HG02981 (cell line): ENCODE data around the gene OR1S1.
"Not testable (repeated sequence)": the region's sequence is repeated elsewhere in the genome, so short reads cannot be mapped to it uniquely, and the experiment has no call there.

ENCODE experiments used
- ATAC-seq: cut with Tn5 transposase; IDR thresholded peaks from one replicate; pipeline ENCODE4 v1.9.1; 2021; ENCODE audit warnings: mild to moderate bottlenecking, moderate library complexity; ENCODE audit not compliant: unreplicated experiment

OR1S1 gene

GRCh38 chr11:58212420-58212819 lies at the start of gene OR1S1:
TSS of gene OR1S1 (plus strand) at chr11:58212720.
- ATAC-seq: not testable (repeated sequence)

DNA sequence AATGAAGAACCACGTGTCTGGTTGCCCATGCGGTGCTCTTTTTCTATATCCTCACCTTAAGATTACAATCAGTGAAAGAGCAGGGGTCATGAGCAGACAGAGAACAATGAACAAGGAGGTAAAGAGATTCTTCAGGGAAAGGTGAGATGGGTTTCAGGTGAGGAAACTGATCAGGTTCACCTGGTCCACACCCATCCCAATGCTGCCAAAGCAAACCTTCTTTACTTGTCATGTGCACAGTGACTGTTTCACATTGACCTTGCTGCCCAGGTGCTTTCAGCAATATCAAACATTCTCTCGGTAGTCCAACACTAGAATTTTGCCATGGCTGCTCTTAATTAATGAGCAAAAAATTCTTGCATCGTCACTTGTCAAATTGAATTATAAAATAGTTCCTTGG lies 48.1 kb upstream of the OR1S1 start:
- no peak for ATAC-seq

DNA sequence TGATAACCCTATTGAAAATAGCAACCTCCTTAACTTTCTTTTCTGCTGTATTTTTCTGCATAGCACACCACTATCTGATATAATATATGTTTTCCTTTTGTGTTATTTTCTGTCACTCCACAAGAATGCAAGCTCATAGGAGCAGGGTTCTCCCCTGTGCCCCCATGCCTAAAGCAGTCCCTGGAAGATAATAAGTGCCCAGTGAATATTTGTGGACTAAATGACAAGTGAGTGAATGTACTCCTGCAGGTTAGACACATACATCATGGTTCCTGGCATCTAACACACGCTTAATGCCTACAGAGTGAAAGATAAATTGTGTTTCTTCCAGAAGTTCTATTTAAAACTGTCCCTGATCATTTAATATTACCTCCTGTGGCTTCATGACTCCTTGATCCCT lies 47.5 kb upstream of the OR1S1 start:
- no peak for ATAC-seq

DNA sequence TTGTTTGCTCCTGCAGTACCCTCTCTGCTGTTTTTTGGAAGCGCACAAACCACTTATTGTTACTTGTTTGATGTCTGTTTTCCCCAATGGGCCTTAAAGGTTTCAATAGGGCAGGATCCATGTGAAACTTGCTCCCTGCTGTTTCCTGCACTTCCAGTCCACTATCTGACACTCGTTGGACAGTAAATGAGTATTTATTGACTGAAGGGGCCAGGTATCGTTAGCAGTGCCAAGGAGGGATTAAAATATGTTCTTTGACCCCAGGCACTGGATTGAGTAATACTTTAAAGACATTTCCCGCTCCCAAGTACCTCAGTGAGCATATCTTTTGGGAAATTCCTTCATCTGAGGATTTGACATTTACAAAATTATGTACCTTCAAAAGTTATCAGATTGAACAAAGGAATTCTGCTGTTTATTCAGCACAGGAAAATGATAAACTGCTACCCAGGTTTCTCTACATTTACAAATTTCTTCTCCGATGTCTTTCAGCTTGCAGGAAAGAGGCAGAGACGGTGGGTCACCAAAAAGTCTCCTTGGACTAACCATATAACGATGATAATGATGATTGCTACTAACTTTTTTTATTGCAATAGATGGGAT lies 46.9 kb upstream of the OR1S1 start:
- no peak for ATAC-seq

DNA sequence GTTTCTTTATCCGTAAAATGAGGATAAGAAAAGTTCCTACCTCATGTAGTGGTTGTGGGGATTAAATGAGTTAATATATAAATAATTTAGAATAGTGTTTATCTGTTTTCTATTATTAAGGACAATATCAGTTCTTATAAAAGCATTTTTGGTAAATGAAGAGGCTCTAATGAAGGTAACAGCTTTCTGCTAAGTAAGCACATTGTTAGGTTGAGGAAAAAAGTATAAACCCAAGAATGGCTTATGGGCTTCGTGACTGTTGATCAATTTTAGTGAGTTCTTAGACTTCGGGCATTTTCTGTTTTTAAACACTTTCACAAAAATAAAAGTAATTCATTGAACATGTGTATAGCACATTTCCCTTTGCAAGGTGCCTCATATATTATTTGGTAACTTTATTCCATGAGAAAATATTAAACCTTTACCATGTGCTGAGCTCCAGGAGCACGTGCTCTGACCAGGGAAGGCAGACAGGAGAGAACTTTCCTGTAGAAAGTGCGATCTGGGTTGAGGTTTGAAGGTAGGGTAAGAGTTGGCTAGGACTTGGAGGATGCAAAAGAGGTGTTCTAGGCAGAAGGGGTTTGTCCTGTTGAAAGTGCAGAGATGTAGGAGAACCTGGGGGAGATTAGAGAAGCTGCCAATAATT lies 35.0 kb upstream of the OR1S1 start:
- ATAC-seq: no peak

GRCh38 chr11:58178444-58178843 lies 34.1 kb upstream of the OR1S1 start:
- no peak for ATAC-seq

GRCh38 chr11:58179648-58180047 lies 32.9 kb upstream of the OR1S1 start:
- ATAC-seq: no peak

- ATAC-seq: no peak
Measured at GRCh38 chr11:58186938-58187337, 25.6 kb upstream of the OR1S1 start.

DNA sequence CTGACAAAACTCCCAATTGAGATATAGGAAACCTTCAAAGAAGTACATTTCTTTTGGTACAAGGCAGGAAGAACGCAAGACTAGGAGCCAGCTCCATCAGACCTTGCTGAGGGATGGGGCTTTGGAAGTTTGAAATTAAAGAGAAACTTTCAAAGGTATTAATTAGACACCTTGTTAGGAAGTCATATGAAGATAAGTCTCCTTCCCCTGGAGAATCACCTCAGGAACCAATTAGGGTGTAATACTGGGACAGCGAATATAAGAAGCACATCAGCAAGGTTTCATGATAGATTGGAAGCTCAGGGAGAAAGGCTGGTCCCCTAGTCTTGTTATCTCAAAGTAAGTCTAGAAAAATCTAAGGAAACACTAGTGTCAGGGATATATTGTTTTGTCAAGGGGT lies 23.8 kb upstream of the OR1S1 start, which contains the start of gene OR9Q2:
OR9Q2 (plus strand) TSS at position 301 of the 400 bp plus-strand sequence. CDS start 1,421 bp downstream, outside the sequence.
- no peak for ATAC-seq

DNA sequence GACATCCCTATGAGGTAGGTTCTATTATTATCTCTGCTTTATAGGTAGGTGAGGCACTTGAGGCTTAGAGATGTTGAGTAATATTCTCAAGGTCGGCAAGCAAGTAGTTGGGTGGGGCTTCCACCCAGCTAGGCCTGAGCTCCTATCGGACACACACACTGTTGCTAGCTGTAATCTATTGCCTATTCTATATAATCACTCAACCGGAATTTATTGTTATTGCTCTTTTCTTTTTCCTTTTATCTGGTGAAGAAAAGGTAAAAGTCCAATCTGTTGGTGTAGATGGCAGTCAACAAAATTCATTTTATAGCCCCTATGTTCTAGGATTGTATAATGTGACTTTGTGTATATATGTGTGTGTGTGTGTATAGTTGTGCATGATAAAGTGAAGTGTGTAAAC lies 20.3 kb upstream of the OR1S1 start:
- ATAC-seq: no peak

DNA sequence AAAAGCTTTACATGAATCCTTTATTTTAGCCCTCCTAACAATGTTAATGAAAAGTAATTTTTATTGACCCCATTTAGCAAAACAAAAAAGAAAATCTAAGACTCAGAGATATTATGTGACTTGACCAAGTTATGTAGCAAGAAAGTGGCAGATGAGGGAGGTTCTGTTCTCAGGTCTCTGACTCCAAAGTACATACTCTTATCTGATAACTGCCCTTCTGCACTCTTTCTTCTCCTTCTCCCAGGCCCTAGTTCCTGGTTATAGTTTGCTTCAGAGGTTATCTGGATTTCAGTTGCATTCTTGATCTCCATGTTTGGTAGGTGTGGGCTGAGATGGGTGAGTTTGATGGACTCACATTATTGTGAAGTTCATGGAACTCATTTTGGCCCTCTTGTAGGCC lies 19.1 kb upstream of the OR1S1 start:
- ATAC-seq: no peak

DNA sequence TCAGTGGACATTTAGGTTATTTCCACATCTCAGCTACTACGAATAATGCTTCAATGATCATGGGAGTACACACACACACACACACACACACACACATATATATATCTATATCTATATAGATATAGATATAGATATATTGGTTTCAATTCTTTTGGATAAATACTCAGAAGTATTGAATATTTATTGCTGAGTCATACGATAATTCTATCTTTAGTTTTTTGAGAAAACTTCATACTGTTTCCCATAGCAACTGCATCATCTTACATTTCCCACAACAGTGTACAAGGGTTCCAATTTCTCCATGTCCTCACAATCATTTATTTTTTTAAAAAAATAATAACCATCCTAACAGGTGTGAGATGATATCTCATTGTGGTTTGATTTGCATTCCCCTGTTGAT lies 16.6 kb upstream of the OR1S1 start:
- no peak for ATAC-seq

DNA sequence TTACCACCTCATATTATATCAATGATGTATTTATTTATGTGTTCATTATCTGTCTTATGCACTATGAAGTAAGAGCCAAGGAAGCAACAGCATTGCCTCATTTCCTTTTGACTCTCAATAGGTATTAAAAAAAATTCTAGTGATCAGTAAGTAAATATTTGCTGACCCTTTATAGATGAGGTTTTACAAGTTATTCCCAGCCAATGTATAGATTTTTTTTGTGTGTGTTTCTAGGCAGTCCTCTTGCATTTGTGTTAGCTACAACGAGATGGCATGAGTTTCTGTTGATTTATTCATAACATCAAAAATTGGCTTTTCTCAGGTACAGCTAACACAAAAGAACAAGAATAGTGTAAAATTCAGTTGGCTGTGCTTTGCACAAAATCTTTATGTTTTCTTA lies 13.2 kb upstream of the OR1S1 start:
- no peak for ATAC-seq

GRCh38 chr11:58204042-58204441 lies 8.5 kb upstream of the OR1S1 start, which contains the start of gene OR1S2:
TSS of gene OR1S2 (minus strand) at chr11:58204142. CDS start at chr11:58204142, 0 bp downstream.
- no peak for ATAC-seq

DNA sequence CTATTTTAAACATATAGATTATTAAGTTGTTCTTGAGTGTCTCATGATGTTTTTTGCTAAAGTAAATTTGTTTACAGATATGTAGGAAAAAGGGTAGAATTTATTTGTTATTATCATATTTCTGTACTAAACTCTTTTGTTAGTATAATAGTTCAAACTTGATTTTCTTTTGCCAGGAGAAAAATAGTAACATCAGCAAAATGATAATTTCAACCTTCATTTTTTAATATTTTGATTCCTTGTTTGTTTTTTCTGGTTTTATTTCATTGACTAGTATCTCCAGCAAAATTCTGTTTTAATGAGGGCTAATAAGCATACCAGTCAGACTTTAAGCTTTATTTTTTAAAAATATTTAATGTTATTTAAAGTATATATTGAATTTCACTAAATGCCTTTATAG lies 4.0 kb downstream of the OR1S1 start:
- no peak for ATAC-seq

- no peak for ATAC-seq
Measured at GRCh38 chr11:58222721-58223120, 10.2 kb downstream of the OR1S1 start.

DNA sequence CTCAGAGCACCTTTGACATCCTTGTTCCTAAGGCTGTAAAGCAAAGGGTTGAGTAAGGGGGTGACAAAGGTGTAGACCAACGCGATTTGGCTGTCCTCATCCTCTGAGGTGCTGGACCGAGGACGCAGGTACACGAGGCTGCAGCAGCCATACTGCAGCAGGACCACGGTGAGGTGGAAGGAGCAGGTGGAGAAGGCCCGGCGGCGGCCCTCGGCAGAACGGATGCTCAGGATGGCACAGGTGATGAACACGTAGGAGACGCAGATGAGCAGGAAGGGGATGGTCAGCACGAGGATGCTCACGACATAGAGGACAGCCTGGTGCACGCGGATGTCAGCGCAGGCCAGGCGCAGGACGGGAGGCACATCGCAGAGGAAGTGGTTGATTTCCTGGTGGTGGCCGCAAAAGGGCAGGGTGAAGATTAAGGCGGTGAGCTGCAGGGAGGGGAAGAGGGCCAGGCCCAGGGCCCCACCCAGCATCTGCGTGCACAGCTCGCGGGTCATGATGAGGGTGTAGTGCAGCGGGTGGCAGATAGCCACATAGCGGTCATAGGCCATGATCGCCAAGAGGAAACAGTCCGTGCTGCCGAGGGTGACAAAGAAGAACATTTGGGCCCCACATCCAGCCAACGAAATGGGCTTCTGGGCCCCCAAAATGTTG lies 15.6 kb downstream of the OR1S1 start:
- ATAC-seq: no peak

DNA sequence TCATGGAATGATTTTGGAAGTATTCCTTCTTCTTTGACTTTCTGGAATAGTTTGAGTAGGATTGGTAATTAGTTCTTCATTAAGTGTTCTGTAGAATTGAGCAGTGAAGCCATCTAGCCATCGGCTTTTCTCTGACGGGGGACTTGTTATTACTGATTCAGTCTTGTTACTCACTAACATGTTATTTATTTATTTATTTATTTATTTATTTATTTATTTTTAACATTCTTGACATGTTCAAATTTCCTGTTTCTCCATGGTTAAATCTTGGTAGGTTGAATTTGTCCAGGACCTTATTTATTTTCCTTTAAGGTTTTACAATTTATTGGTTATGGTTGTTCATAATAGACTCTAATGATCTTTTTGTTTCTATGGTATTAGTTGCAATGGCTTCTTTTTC lies 31.4 kb downstream of the OR1S1 start:
- no peak for ATAC-seq

GRCh38 chr11:58254936-58255335 lies 42.4 kb downstream of the OR1S1 start:
- no peak for ATAC-seq

GRCh38 chr11:58259983-58260382 lies 47.5 kb downstream of the OR1S1 start:
- ATAC-seq: no peak
